GM10266 (cell line): ENCODE results near the gene EPN3.

Experiments
- DNase-seq: peaks from one replicate; pipeline ENCODE4 v3.0.0; 2012; ENCODE audit errors: extremely low spot score
- CTCF ChIP-seq: IDR thresholded peaks from 2 replicates; pipeline ENCODE4 v1.5.1; 2012; ENCODE audit warnings: mild to moderate bottlenecking, low read depth; ENCODE audit not compliant: control insufficient read depth, insufficient read depth; ENCODE audit errors: missing control alignments

The EPN3 gene

GRCh38 chr17:50569592-50569991 lies 37.1 kb downstream of the EPN3 start:
- no peak for TF ChIP-seq CTCF
- DNase-seq: no peak

- no peak for DNase-seq
- no peak for TF ChIP-seq CTCF
Observed at GRCh38 chr17:50570032-50570431, 37.5 kb downstream of the EPN3 start.

GRCh38 chr17:50570528-50570927 lies 38.0 kb downstream of the EPN3 start:
- DNase-seq: no peak
- no peak for TF ChIP-seq CTCF

DNA sequence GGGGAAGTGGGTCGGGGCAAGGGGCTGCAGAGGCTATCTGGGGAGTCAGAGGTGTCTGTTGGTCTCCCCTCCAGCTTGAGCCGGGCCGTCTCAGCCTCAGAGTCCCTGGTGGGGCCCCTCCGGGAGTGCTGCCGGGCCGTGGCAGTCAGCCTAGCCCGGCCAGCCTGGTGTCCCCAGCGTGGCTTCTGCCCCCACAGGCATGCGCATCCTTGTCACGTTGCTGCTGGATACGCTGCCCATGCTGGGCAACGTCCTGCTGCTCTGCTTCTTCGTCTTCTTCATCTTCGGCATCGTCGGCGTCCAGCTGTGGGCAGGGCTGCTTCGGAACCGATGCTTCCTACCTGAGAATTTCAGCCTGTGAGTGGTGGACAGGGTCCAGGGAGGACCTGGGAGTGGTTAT lies 39.1 kb downstream of the EPN3 start:
- no peak for TF ChIP-seq CTCF
- no peak for DNase-seq

DNA sequence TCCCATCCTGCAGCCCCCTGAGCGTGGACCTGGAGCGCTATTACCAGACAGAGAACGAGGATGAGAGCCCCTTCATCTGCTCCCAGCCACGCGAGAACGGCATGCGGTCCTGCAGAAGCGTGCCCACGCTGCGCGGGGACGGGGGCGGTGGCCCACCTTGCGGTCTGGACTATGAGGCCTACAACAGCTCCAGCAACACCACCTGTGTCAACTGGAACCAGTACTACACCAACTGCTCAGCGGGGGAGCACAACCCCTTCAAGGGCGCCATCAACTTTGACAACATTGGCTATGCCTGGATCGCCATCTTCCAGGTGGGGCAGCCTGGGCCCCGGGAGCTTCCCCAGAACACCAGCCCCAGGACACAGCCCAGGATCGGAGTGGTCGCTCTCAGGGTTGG lies 40.0 kb downstream of the EPN3 start:
- TF ChIP-seq CTCF: no peak
- DNase-seq: no peak

- DNase-seq: no peak
Observed at GRCh38 chr17:50573866-50574611, 41.5 kb downstream of the EPN3 start.

More at GRCh38 chr17:50573866-50574611, 41.5 kb downstream of the EPN3 start:
- TF ChIP-seq CTCF: no peak
